EL (cell line): ENCODE results near the gene TMED1.

Source experiments
- DNase-seq: peaks from one replicate; pipeline ENCODE4 v3.0.0-alpha.2; 2016

TMED1 gene

GRCh38 chr19:10830931-10831779 is 4.9 kb downstream of the TMED1 start:
- DNase-seq = no peak

- no peak for DNase-seq
These were observed 5.6 kb downstream of the TMED1 start for GRCh38 chr19:10830370-10830769.

GRCh38 chr19:10829967-10830366 is 6.0 kb downstream of the TMED1 start:
- DNase-seq = no peak

DNA sequence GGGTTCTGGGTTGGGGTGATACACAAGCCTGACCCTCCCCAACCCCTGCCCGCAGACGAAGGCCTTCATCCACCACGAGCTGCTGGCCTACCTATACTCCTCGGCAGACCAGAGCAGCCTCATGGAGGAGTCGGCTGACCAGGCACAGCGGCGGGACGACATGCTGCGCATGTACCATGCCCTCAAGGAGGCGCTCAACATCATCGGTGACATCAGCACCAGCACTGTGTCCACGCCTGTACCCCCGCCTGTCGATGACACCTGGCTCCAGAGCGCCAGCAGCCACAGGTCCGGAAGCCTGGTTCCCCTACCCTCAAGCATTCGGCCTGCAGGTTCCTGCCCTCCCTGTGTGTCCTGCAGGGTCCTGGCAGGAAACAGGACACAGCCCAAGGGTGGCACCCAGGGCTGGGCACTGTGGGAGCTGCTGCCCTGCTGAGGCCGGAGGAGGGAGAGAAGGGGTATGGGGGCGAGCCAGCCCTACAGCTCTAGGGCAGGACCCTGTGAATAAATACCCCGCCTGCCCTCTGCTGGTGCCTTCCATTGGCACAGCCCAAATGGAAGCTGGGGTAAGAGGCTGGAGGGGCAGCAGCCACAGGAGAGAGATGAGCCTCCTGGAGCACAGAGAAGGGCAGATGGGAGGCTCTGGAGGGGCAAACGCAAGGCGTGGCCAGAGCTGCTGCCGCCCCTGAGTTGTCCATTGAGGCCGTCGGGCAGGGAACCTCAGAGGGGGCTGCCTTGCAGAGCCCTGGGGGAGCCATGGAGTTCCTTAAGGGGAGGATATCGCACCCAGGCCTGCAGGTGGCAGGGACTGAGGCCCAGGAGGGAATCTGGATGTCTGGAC is 6.8 kb downstream of the TMED1 start:
- DNase-seq = no peak

- DNase-seq = no peak
These were observed 9.2 kb downstream of the TMED1 start for GRCh38 chr19:10826846-10827245.

DNA sequence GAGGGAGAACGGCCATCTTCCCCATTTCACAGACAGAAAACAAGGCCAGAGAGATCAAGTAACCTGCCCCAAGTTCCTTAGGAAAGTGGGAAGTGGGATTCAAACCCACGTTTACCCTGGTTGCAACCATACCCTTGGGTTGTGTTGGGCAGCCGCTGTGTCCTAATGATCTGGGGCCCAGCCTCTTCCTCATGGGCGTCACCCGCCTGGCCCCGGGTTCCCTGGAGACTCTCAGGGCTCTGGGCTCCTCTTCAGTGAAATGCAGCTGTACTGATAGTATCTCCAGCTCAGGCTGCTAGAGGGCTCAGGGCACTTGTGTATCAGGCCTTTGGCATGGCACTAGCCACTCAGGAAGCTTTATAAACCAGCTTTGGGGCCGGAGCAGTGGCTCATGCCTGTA is 9.8 kb downstream of the TMED1 start:
- DNase-seq = no peak

- DNase-seq = no peak
These were observed 12.3 kb downstream of the TMED1 start for GRCh38 chr19:10823690-10824089.

GRCh38 chr19:10820173-10820572 is 15.8 kb downstream of the TMED1 start:
- DNase-seq = peak; percentile 33

DNA sequence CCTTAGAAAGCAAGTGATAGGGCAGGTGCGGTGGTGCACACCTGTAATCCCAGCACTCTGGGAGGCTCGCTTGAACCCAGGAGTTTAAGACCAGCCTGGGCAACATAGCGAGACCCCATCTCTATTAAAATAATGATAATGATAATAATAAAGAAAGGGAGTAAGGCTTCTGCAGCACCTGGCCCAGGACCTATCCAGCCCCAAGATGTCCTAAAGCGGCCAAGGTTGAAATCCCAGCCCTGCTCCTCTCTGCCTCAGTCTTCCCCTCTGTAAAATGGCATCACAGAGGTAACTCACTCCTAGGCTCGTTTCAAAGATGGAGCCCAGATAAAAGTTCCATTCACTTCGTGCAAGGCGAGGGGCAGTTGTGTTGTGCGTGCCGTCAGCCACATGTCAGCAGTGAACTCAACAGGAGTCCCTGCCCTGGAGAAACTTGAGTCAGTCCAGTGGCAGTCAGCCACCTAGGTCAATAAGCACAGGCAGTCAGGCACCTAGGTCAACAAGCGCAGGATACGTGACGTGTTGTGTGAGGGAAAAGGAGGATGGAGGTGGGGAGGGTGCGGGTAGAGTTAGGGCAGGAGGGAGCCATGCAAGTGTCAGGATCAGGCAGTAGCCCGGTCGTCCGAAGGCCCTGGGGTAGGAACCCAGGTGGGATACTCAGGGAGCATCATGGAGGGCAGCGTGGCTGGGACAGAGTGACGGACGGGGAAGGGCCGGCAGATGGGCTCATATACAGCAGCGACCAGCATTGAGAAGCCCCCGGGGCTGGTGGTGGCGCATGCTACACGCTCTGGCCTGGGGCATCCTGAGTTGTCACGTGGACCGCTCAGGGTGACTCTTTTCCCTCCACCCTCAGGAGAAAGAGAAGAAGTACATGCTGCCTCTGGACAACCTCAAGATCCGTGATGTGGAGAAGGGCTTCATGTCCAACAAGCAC is 16.6 kb downstream of the TMED1 start:
- DNase-seq = no peak

DNA sequence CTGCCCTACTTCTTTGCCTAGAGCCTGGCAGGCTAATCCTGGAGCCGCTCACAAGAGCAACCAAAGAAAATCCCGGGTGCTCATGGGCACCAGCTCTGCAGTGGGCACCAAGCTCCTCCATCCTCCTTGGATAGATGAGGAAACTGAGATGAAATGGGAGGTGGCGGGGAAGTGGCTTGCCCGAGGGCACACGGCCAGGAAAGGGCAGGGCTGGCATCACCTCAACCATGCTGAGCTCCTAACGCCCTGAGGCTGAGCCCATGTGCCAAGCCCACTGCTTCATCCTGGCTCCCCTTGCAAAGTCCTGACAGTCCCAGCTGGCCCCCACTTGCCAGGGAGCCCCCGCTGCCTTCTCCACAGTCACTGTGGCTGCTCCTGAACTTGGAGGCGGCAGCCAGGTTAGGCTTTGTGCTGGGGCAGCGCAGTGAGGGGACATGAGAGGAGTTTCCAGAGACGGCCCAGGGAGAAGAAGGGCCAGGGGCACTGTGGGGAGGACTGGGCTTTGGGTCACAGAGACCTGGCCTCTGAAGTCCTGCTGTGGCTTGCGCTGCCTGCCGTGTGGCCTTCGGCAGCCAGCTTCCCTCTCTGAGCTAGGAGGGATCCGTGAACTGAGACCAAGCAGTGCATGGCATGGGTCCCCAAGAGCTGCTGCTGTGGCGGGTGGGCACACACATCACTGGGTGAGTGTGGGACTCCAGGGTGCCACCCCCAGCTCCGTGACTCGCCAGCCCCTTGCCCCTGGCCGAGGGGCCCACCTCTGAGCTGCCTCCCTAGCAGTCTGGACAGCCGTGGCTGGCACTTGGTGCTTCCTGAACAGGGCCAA is 17.5 kb downstream of the TMED1 start:
- DNase-seq = peak; percentile 41

DNA sequence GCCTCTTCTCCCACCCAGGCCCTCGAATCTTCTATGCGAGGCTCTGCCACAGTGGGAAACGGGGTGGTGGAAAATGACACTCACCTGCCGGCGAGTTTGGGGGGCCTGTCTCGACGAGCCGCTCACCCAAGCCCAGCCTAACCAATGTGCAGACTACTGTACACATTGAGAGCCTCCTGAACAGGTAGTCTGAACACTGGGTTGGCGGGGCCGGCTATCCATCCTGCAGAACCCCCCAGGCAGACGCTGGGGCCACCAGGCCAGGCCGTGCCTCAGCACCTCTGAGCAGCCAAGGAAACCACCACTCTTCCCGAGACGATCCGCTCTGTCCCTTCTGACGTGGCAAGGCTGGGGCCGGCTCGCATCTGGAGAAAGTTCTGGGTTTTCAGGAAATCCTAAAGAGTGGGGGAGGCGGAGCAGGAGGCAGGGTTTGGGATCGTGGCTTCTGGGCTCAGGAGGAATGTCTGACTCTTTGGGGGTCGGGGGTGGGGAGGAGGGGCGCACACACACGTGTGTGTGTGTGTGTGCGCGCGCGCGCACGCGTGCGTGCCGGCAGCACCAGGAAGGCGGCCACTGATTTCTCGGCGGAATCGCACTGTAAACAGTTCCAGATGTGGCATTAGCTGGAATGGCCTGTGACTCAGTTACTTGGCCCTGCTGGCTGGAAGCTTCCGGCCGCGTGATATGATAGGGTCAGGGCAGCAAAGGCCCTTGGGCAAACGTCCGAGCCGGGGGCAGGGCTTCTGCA is 18.5 kb downstream of the TMED1 start:
- DNase-seq = peak; percentile 98

GRCh38 chr19:10816691-10817090 is 19.3 kb downstream of the TMED1 start:
- no peak for DNase-seq

GRCh38 chr19:10815969-10816644 is 19.9 kb downstream of the TMED1 start:
- peak; percentile 75 for DNase-seq

- peak; percentile 21 for DNase-seq
These were observed 20.9 kb downstream of the TMED1 start for GRCh38 chr19:10815007-10815536.

DNA sequence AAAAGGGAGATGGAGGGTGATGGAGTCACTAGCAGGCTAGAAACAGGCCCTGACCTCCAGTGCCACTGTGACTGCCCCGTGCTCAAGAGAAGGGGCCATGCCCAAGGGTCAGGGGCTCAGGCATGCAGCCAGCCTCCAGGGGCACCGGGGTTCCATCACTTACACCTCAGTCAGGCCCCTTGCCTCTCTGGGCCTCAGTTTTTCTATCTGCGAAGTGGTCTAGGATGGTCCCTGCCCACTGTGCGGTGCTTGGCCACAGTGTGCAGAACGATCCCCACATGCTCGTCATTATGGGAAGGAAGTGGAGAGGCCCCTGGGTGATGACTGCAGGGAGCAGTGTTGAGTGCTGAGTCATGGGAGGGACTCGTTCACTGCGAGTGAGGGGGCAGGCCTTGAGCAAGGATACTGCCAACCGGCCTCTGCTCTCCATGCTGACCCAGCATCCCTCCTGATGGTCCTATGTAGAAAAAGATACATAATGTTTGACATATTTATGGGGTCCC is 23.1 kb downstream of the TMED1 start:
- peak; percentile 97 for DNase-seq

GRCh38 chr19:10812196-10812595 is 23.8 kb downstream of the TMED1 start:
- DNase-seq = no peak

- DNase-seq = no peak
These were observed 24.5 kb downstream of the TMED1 start for GRCh38 chr19:10811391-10812111.

DNA sequence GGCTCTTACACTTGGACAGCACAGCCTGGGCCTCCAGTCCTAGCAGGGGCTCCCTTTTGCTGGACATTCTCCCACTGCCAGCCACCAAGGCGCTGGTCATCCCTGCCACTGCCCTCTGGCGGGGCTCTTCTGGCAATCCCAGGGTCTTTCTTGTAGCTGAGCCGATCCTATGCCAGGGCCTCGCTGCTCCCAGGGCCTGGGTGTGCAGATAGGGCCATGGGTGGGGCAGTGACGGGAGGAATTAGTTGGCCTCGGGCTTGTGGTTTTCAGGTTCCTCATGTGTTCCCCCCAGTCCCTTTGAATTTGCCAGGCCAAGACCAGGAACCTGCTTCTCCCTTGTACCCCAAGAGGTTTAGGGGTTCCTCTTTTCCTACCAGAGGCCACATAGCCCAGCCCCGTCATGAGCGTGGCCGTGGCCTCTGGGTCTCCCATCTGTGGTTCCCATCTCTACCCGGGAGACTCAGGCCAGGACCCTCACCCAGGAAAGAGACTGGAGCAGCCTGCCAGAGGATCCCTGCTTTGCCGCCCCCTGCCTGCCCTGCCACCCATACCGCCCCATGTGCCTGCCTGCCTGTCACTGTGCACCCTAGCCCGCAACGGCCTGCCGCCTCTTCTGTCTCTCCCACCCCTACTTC is 26.2 kb downstream of the TMED1 start:
- DNase-seq = no peak
